Activated CD4-positive, alpha-beta T cell treated with anti-CD3 and anti-CD28 coated beads for 24 hours (primary cell): Measurements from ENCODE around the gene TACC3.

Experiments used
- DNase-seq, 2 donors: peaks; one replicate each; pipeline ENCODE4 v3.0.0-alpha.2; 2020; ENCODE audit warnings: low read depth in 2 of 2

TACC3 gene

DNA sequence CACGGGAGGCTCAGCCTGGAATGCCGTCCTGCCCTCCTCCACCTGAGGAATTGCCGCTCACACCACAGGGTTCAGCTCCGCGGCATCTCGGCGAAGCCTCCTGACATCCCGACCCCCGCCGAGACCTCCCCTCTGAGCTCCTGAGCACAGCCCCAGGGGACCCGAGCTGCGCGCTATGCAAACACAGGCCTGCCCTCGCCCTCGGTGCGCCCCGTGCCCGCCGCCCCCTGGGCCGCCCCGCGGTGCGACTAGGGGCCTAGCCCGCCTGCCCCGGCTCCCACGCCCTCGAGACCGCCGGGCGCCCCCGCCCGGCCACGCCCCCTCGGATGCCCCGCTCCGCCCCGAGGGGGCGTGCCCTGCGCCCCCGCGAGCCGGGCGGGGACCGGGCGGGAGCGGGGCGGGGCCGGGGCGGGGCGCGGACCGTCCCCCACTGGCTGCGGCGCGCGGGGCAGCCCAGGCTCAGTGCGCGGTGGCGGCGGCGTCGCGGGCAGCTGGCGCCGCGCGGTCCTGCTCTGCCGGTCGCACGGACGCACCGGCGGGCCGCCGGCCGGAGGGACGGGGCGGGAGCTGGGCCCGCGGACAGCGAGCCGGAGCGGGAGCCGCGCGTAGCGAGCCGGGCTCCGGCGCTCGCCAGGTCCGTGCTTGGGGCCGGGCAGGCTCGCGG, 71.6 kb downstream of the TACC3 start, which contains the start of gene FGFR3:
FGFR3 (plus strand) TSS at position 462 of the 664 bp plus-strand sequence. CDS start 642 bp downstream, outside the sequence.
- peak in 1 of 2 donors; percentile 30 for DNase-seq

DNA sequence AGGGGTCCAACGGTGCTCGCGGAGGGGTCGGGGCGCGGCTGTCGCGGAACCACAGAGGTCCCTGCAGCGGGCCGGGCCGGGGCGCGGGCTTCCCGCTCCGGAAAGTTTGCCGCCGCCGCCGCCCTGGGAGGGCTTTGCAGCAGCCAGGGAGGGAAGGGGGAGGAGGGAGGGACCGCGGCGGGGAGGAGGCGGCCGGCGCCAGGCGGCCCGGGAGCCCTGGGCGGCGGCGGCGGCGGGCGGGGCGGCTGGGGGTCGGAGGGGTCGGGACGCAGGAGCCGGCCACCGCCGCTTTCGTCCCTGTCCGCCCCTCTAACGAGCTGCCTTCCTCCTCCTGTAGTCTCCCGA, 72.1 kb downstream of the TACC3 start:
- peak in 1 of 2 donors; percentile 18 for DNase-seq

DNA sequence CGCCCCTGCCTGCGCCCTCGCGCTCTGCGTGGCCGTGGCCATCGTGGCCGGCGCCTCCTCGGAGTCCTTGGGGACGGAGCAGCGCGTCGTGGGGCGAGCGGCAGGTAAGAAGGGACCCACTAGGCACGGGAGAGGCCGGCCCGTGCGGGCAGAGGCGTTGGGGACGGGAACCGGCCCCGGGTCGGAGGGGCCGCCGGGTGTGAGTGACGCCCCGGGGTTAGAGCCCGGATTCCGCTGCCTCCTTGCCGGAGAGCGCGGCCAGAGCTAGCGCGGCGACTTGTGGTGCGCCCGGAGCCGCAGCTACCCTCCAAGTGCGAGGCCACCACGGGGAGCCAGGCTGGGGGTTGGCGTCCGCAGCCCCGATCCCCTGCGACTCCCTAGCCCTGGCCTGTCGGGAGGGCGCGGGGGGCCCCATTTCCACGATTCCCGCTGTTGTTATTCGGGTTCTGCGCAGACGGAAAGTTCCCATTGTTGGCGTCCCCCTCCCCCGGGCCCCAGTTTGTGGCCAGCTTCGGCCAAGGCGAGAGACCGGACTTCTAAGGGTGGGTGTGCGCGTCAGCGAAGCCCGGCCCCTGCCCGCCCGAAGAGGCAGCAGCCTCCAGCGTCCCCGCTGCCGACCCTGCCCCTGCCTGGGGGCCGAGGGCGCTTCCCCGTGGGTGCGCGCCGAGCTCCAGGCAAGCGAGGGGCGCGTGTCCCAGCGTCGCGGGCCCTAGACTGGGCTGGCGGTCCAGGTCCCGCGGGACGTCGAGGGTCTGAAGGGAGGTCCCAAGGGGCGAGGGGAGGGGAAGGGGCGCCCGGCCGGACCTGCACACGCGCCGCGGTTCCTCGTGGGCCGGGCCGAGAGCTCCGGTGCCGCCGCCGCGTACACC, 72.9 kb downstream of the TACC3 start:
- DNase-seq, result no peak
